ENCODE data around the gene UNC13C. TPM values are rescaled to one million over a fixed set of nuclear protein-coding genes. Genes with fewer than 3 reads are reported as not detected.
A peak's percentile ranks its signal among the peaks of the same experiment; 100 is the strongest.

UNC13C gene
- total and polyA plus RNA-seq, 5 donors from 2014 or later = not detected

- no peak for ATAC-seq (ENCODE audit: low read depth in 2 of 2)
- no peak overlapping the region for H3K4me3 ChIP-seq (ENCODE audit: low read depth, low read length)
- no peak overlapping the region for H3K27ac Mint-ChIP-seq
These were observed 621.1 kb downstream of the UNC13C start for GRCh38 chr15:54599386-54599785.

GRCh38 chr15:54605043-54605442 is 626.8 kb downstream of the UNC13C start:
- Mint-ChIP-seq H3K4me3 (no peak overlapping the region), H3K27ac (no peak overlapping the region), H3K36me3 (no peaks in the 10 kb centered on the region), H3K27me3 (peaks cover 6% of the 10 kb centered on the region), H3K9me3 (peaks cover 0 to 4% (median 2%) of the 10 kb centered on the region in 7 donors), H3K4me1 (no peaks in the 10 kb centered on the region)
- Histone ChIP-seq H3K9me3 (ENCODE audit: control insufficient read depth in 2 of 2, low read length in 2 of 2) (no peaks in the 10 kb centered on the region), H3K27me3 (ENCODE audit: control insufficient read depth, insufficient read depth, low read length) (peaks cover 1% of the 10 kb centered on the region), H3K27ac (ENCODE audit: insufficient read depth, low read length, poor library complexity, severe bottlenecking) (no peak overlapping the region), H3K36me3 (ENCODE audit: control insufficient read depth, insufficient read depth, low read length) (no peaks in the 10 kb centered on the region), H3K4me1 (ENCODE audit: control insufficient read depth, insufficient read depth, low read length, poor library complexity, severe bottlenecking) (no peaks in the 10 kb centered on the region), H3K4me3 (ENCODE audit: low read depth, low read length) (no peak overlapping the region)
- DNase-seq (no peak), ATAC-seq (ENCODE audit: low read depth in 2 of 2) (no peak)

More at GRCh38 chr15:54599386-54599785, 621.1 kb downstream of the UNC13C start:
- no peak overlapping the region for H3K27ac ChIP-seq (ENCODE audit: insufficient read depth, low read length, poor library complexity, severe bottlenecking)
- H3K36me3 Mint-ChIP-seq = no peaks in the 10 kb centered on the region
- peaks cover 0 to 6% (median 2%) of the 10 kb centered on the region in 7 donors for H3K9me3 Mint-ChIP-seq
- no peaks in the 10 kb centered on the region for H3K27me3 ChIP-seq (ENCODE audit: control insufficient read depth, insufficient read depth, low read length)
- H3K4me1 ChIP-seq (ENCODE audit: control insufficient read depth, insufficient read depth, low read length, poor library complexity, severe bottlenecking) = no peaks in the 10 kb centered on the region
- peaks cover 6% of the 10 kb centered on the region for H3K27me3 Mint-ChIP-seq
- H3K36me3 ChIP-seq (ENCODE audit: control insufficient read depth, insufficient read depth, low read length) = no peaks in the 10 kb centered on the region
- peaks cover 0 to 6% of the 10 kb centered on the region in 2 experiments for H3K9me3 ChIP-seq (ENCODE audit: control insufficient read depth in 2 of 2, low read length in 2 of 2)
- H3K4me1 Mint-ChIP-seq = no peaks in the 10 kb centered on the region
- no peak overlapping the region for H3K4me3 Mint-ChIP-seq
- no peak for DNase-seq

DNA sequence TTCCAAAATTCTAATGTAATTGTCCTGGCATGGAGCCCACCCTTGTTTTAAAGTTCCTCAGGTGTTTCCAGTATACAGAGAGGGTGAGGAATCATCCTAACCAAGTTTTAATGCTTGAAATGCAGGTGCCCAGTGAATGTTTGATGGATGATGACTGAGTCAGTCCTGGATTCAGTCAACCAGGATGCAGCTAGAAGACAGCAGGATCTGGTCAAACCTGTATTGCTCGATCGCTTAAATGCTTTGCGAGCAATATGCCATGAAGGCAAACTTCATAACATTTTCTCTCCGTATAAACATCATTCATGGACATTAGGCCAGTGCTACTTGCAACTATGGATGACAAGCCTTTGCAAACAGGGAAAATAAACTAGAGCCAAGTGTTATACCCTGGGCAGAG is 627.3 kb downstream of the UNC13C start:
- no peak overlapping the region for H3K4me3 Mint-ChIP-seq
- H3K36me3 Mint-ChIP-seq = no peaks in the 10 kb centered on the region
- H3K4me1 Mint-ChIP-seq = no peaks in the 10 kb centered on the region
- Histone ChIP-seq H3K36me3 (ENCODE audit: control insufficient read depth, insufficient read depth, low read length) (no peaks in the 10 kb centered on the region), H3K4me3 (ENCODE audit: low read depth, low read length) (no peak overlapping the region), H3K4me1 (ENCODE audit: control insufficient read depth, insufficient read depth, low read length, poor library complexity, severe bottlenecking) (no peaks in the 10 kb centered on the region), H3K27ac (ENCODE audit: insufficient read depth, low read length, poor library complexity, severe bottlenecking) (no peak overlapping the region), H3K27me3 (ENCODE audit: control insufficient read depth, insufficient read depth, low read length) (peaks cover 1% of the 10 kb centered on the region), H3K9me3 (ENCODE audit: control insufficient read depth in 2 of 2, low read length in 2 of 2) (no peaks in the 10 kb centered on the region)
- DNase-seq = no peak
- H3K9me3 Mint-ChIP-seq = peaks cover 0 to 4% (median 2%) of the 10 kb centered on the region in 7 donors
- no peak overlapping the region for H3K27ac Mint-ChIP-seq
- ATAC-seq (ENCODE audit: low read depth in 2 of 2) = no peak
- H3K27me3 Mint-ChIP-seq = peaks cover 6% of the 10 kb centered on the region

- H3K9me3 Mint-ChIP-seq = peaks cover 0 to 4% (median 0%) of the 10 kb centered on the region in 7 donors
- Histone ChIP-seq H3K36me3 (ENCODE audit: control insufficient read depth, insufficient read depth, low read length) (no peaks in the 10 kb centered on the region), H3K9me3 (ENCODE audit: control insufficient read depth in 2 of 2, low read length in 2 of 2) (no peaks in the 10 kb centered on the region), H3K4me3 (ENCODE audit: low read depth, low read length) (no peak overlapping the region), H3K27ac (ENCODE audit: insufficient read depth, low read length, poor library complexity, severe bottlenecking) (no peak overlapping the region), H3K4me1 (ENCODE audit: control insufficient read depth, insufficient read depth, low read length, poor library complexity, severe bottlenecking) (no peaks in the 10 kb centered on the region), H3K27me3 (ENCODE audit: control insufficient read depth, insufficient read depth, low read length) (peaks cover 1% of the 10 kb centered on the region)
- peak overlapping the region in 1 of 3 donors; percentile 17 for H3K27ac Mint-ChIP-seq
- no peaks in the 10 kb centered on the region for H3K27me3 Mint-ChIP-seq
- ATAC-seq (ENCODE audit: low read depth in 2 of 2) = no peak
- no peaks in the 10 kb centered on the region for H3K4me1 Mint-ChIP-seq
- no peak overlapping the region for H3K4me3 Mint-ChIP-seq
- no peak for DNase-seq
- no peaks in the 10 kb centered on the region for H3K36me3 Mint-ChIP-seq
These were observed 630.9 kb downstream of the UNC13C start for GRCh38 chr15:54608876-54609835.

- ATAC-seq (ENCODE audit: low read depth in 2 of 2) (no peak), DNase-seq (no peak)
- H3K27ac ChIP-seq (ENCODE audit: insufficient read depth, low read length, poor library complexity, severe bottlenecking) = no peak overlapping the region
- H3K9me3 ChIP-seq (ENCODE audit: control insufficient read depth in 2 of 2, low read length in 2 of 2) = no peaks in the 10 kb centered on the region
- Mint-ChIP-seq H3K27ac (no peak overlapping the region), H3K27me3 (no peaks in the 10 kb centered on the region), H3K9me3 (no peaks in the 10 kb centered on the region), H3K4me1 (no peaks in the 10 kb centered on the region), H3K36me3 (no peaks in the 10 kb centered on the region), H3K4me3 (no peak overlapping the region)
- no peaks in the 10 kb centered on the region for H3K36me3 ChIP-seq (ENCODE audit: control insufficient read depth, insufficient read depth, low read length)
- H3K4me1 ChIP-seq (ENCODE audit: control insufficient read depth, insufficient read depth, low read length, poor library complexity, severe bottlenecking) = no peaks in the 10 kb centered on the region
- H3K4me3 ChIP-seq (ENCODE audit: low read depth, low read length) = no peak overlapping the region
- no peaks in the 10 kb centered on the region for H3K27me3 ChIP-seq (ENCODE audit: control insufficient read depth, insufficient read depth, low read length)
These were observed 639.9 kb downstream of the UNC13C start for GRCh38 chr15:54618120-54618519.

GRCh38 chr15:54619180-54619579 is 640.9 kb downstream of the UNC13C start:
- H3K27ac Mint-ChIP-seq = no peak overlapping the region

DNA sequence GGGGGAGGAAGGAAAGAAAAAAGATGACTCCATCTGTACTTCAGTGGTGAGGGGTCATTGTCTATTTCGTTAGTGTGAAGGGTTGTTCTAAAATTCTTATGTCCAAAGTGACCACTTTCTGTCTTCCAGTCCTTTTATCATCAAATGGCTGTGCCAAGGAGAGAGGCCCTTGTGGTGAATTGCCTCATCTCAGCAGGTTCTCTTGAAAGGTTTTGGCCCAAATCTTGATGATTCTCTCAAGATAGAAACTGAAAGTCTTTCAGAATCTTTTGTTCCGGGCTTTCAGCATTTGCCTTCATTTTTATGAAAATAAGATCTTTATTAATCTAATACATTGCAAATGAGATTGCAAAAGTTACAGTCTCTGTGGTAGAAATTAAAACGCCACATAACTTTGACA is 642.7 kb downstream of the UNC13C start:
- Mint-ChIP-seq H3K36me3 (no peaks in the 10 kb centered on the region), H3K4me3 (no peak overlapping the region)

More at GRCh38 chr15:54619180-54619579, 640.9 kb downstream of the UNC13C start:
- no peaks in the 10 kb centered on the region for H3K27me3 Mint-ChIP-seq
- no peak for ATAC-seq (ENCODE audit: low read depth in 2 of 2)
- H3K36me3 Mint-ChIP-seq = no peaks in the 10 kb centered on the region
- Histone ChIP-seq H3K27me3 (ENCODE audit: control insufficient read depth, insufficient read depth, low read length) (no peaks in the 10 kb centered on the region), H3K36me3 (ENCODE audit: control insufficient read depth, insufficient read depth, low read length) (no peaks in the 10 kb centered on the region), H3K4me1 (ENCODE audit: control insufficient read depth, insufficient read depth, low read length, poor library complexity, severe bottlenecking) (no peaks in the 10 kb centered on the region), H3K9me3 (ENCODE audit: control insufficient read depth in 2 of 2, low read length in 2 of 2) (no peaks in the 10 kb centered on the region), H3K4me3 (ENCODE audit: low read depth, low read length) (no peak overlapping the region), H3K27ac (ENCODE audit: insufficient read depth, low read length, poor library complexity, severe bottlenecking) (no peak overlapping the region)
- no peak overlapping the region for H3K4me3 Mint-ChIP-seq
- DNase-seq = no peak
- no peaks in the 10 kb centered on the region for H3K9me3 Mint-ChIP-seq
- no peaks in the 10 kb centered on the region for H3K4me1 Mint-ChIP-seq

More for the DNA sequence above, 642.7 kb downstream of the UNC13C start:
- no peaks in the 10 kb centered on the region for H3K4me1 Mint-ChIP-seq
- ATAC-seq (ENCODE audit: low read depth in 2 of 2) (no peak), DNase-seq (no peak)
- no peak overlapping the region for H3K27ac ChIP-seq (ENCODE audit: insufficient read depth, low read length, poor library complexity, severe bottlenecking)
- no peaks in the 10 kb centered on the region for H3K27me3 Mint-ChIP-seq
- no peaks in the 10 kb centered on the region for H3K27me3 ChIP-seq (ENCODE audit: control insufficient read depth, insufficient read depth, low read length)
- no peak overlapping the region for H3K27ac Mint-ChIP-seq
- no peak overlapping the region for H3K4me3 ChIP-seq (ENCODE audit: low read depth, low read length)
- no peaks in the 10 kb centered on the region for H3K4me1 ChIP-seq (ENCODE audit: control insufficient read depth, insufficient read depth, low read length, poor library complexity, severe bottlenecking)
- peaks cover 0 to 5% (median 0%) of the 10 kb centered on the region in 7 donors for H3K9me3 Mint-ChIP-seq
- no peaks in the 10 kb centered on the region for H3K36me3 ChIP-seq (ENCODE audit: control insufficient read depth, insufficient read depth, low read length)
- no peaks in the 10 kb centered on the region for H3K9me3 ChIP-seq (ENCODE audit: control insufficient read depth in 2 of 2, low read length in 2 of 2)

Data from CD4-positive, CD25-positive, alpha-beta regulatory T cell (primary cell).